Neuronal stem cell (in vitro differentiated cells): ENCODE measurements around the gene WDFY3.
"Not testable (repeated sequence)": the region's sequence is repeated elsewhere in the genome, so short reads cannot be mapped to it uniquely, and the experiment has no call there.

Experiments
- DNase-seq: peaks from one replicate; pipeline ENCODE4 v3.0.0-alpha.2; 2013; ENCODE audit warnings: low spot score
- H2AFZ ChIP-seq: one replicate; pipeline ENCODE4 v1.6.1; 2013; ENCODE audit warnings: mild to moderate bottlenecking, low read length, inconsistent platforms
- H2AK5ac ChIP-seq: 2 replicates; pipeline ENCODE4 v1.6.1; 2013; ENCODE audit warnings: low read depth, mild to moderate bottlenecking, inconsistent platforms, low read length, moderate library complexity, mixed read lengths
- H2BK120ac ChIP-seq: 2 replicates; pipeline ENCODE4 v1.6.1; 2013; ENCODE audit warnings: low read depth, mild to moderate bottlenecking, inconsistent platforms, low read length, moderate library complexity, mixed read lengths
- H2BK12ac ChIP-seq: one replicate; pipeline ENCODE4 v1.6.1; 2013; ENCODE audit warnings: low read length, inconsistent platforms
- H2BK15ac ChIP-seq: 2 replicates; pipeline ENCODE4 v1.6.1; 2013; ENCODE audit warnings: mild to moderate bottlenecking, low read length, inconsistent platforms, mixed read lengths
- H2BK5ac ChIP-seq: one replicate; pipeline ENCODE4 v1.6.1; 2013; ENCODE audit warnings: inconsistent platforms, mild to moderate bottlenecking, low read length, moderate library complexity
- H3K14ac ChIP-seq: one replicate; pipeline ENCODE4 v1.6.1; 2013; ENCODE audit warnings: low read length, inconsistent platforms
- H3K18ac ChIP-seq: 2 replicates; pipeline ENCODE4 v1.6.1; 2013; ENCODE audit warnings: low read length, inconsistent platforms
- H3K23ac ChIP-seq: 2 replicates; pipeline ENCODE4 v1.6.1; 2013; ENCODE audit warnings: low read depth, mild to moderate bottlenecking, mixed read lengths, low read length, inconsistent platforms; ENCODE audit not compliant: poor library complexity
- H3K27ac ChIP-seq: replicated peaks from 3 replicates; pipeline ENCODE4 v1.5.1; 2013; ENCODE audit warnings: low read length, inconsistent platforms
- H3K27me3 ChIP-seq, 3 experiments: 2 replicates each; pipeline ENCODE4 v1.6.1; 2013; ENCODE audit warnings: low read length in 3 of 3, mild to moderate bottlenecking in 2 of 3, inconsistent platforms in 1 of 3, low read depth in 1 of 3, mixed read lengths in 1 of 3, moderate library complexity in 1 of 3; ENCODE audit not compliant: control insufficient read depth in 3 of 3, insufficient read depth in 3 of 3
- H3K36me3 ChIP-seq, 2 donors: replicated peaks in 1 of 2; 2 replicates each; pipeline ENCODE4 v1.6.1; 2013; ENCODE audit warnings: low read length in 2 of 2; ENCODE audit not compliant: control insufficient read depth in 2 of 2, insufficient read depth in 2 of 2
- H3K4ac ChIP-seq: 2 replicates; pipeline ENCODE4 v1.6.1; 2013; ENCODE audit warnings: inconsistent platforms, mild to moderate bottlenecking, low read length, moderate library complexity
- H3K4me1 ChIP-seq, 2 donors: 1 replicate in 1 of 2; 2 replicates in 1 of 2; pipeline ENCODE4 v1.6.1; 2013; ENCODE audit warnings: low read length in 2 of 2, low read depth in 1 of 2; ENCODE audit not compliant: control insufficient read depth in 2 of 2, insufficient read depth in 1 of 2
- H3K4me2 ChIP-seq: one replicate; pipeline ENCODE4 v1.6.1; 2013; ENCODE audit warnings: mild to moderate bottlenecking, low read length, inconsistent platforms; ENCODE audit not compliant: insufficient read depth, poor library complexity, severe bottlenecking
- H3K4me3 ChIP-seq, 2 donors: 2 replicates each; pipeline ENCODE4 v1.5.1; 2013; ENCODE audit warnings: low read length in 2 of 2, mild to moderate bottlenecking in 2 of 2, inconsistent platforms in 1 of 2, moderate library complexity in 1 of 2
- H3K79me1 ChIP-seq: one replicate; pipeline ENCODE4 v1.6.1; 2013; ENCODE audit warnings: low read depth, mild to moderate bottlenecking, inconsistent platforms, low read length, moderate library complexity
- H3K9ac ChIP-seq: one replicate; pipeline ENCODE4 v1.6.1; 2013; ENCODE audit warnings: mild to moderate bottlenecking, low read depth, low read length, inconsistent platforms; ENCODE audit not compliant: poor library complexity
- H3K9me3 ChIP-seq, 2 donors: replicated peaks in 1 of 2; 2 replicates each; pipeline versions ENCODE3 to v1.6.1; 2013; ENCODE audit warnings: low read length in 2 of 2, mild to moderate bottlenecking in 2 of 2, inconsistent platforms in 1 of 2, low read depth in 1 of 2, mixed read lengths in 1 of 2, moderate library complexity in 1 of 2; ENCODE audit not compliant: control insufficient read depth in 2 of 2, insufficient read depth in 1 of 2
- H4K8ac ChIP-seq: one replicate; pipeline ENCODE4 v1.6.1; 2013; ENCODE audit warnings: low read depth, mild to moderate bottlenecking, inconsistent platforms, low read length, moderate library complexity
- H4K91ac ChIP-seq: one replicate; pipeline ENCODE4 v1.6.1; 2013; ENCODE audit warnings: low read length, low read depth, mild to moderate bottlenecking, inconsistent platforms; ENCODE audit not compliant: poor library complexity
- WGBS, 2 donors: extraction: QIAGEN DNeasy Blood & Tissue Kit; methylation state at CpG; one replicate each; pipeline ENCODE4 v1.1.7; 2013; ENCODE audit warnings: missing lambda C conversion rate in 2 of 2, mixed read lengths in 1 of 2; ENCODE audit not compliant: insufficient read length in 2 of 2, insufficient replicate concordance in 1 of 2; ENCODE audit errors: extremely low coverage in 2 of 2; 5-methylcytosine and 5-hydroxymethylcytosine counted together

The WDFY3 gene

GRCh38 chr4:84669201-84669600 lies 297.3 kb downstream of the WDFY3 start:
- Histone ChIP-seq H3K79me1 (no peaks in the 10 kb centered on the region), H2BK12ac (no peak overlapping the region), H3K9me3 (peaks cover 0 to 11% of the 10 kb centered on the region in 2 donors), H3K27me3 (no peaks in the 10 kb centered on the region), H3K27ac (no peak overlapping the region), H3K4me3 (no peak overlapping the region), H2AFZ (no peak overlapping the region), H3K23ac (no peak overlapping the region), H3K18ac (no peak overlapping the region), H3K14ac (no peak overlapping the region), H2BK15ac (no peak overlapping the region), H3K4me1 (no peaks in the 10 kb centered on the region), H3K4ac (no peak overlapping the region), H4K91ac (no peak overlapping the region), H2BK120ac (no peak overlapping the region), H3K4me2 (no peak overlapping the region), H2AK5ac (no peak overlapping the region), H2BK5ac (no peak overlapping the region), H3K36me3 (peaks cover 0 to 83% of the 10 kb centered on the region in 2 donors), H4K8ac (no peak overlapping the region), H3K9ac (no peak overlapping the region)
- DNase-seq, result no peak
- WGBS, 2 donors, result no CpG with 5 or more reads among the region's 1 CpG

- H3K4me2 ChIP-seq, result no peak overlapping the region
- H3K9ac ChIP-seq, result no peak overlapping the region
- H4K8ac ChIP-seq, result no peak overlapping the region
- H3K23ac ChIP-seq, result no peak overlapping the region
- no CpG with 5 or more reads among the region's 1 CpG for WGBS, 2 donors
- H4K91ac ChIP-seq, result no peak overlapping the region
- no peak for DNase-seq
- H3K9me3 ChIP-seq, result peaks cover 0 to 11% of the 10 kb centered on the region in 2 donors
- no peak overlapping the region for H3K18ac ChIP-seq
- H3K14ac ChIP-seq, result no peak overlapping the region
- H2AFZ ChIP-seq, result no peak overlapping the region
- no peak overlapping the region for H2BK15ac ChIP-seq
- no peak overlapping the region for H3K4ac ChIP-seq
- H2AK5ac ChIP-seq, result no peak overlapping the region
- H3K27me3 ChIP-seq, result no peaks in the 10 kb centered on the region
- no peaks in the 10 kb centered on the region for H3K79me1 ChIP-seq
- no peaks in the 10 kb centered on the region for H3K4me1 ChIP-seq
- no peak overlapping the region for H2BK5ac ChIP-seq
- no peak overlapping the region for H2BK120ac ChIP-seq
- H2BK12ac ChIP-seq, result no peak overlapping the region
- no peak overlapping the region for H3K27ac ChIP-seq
- H3K36me3 ChIP-seq, result peaks cover 0 to 55% of the 10 kb centered on the region in 2 donors
- no peak overlapping the region for H3K4me3 ChIP-seq
Measured at GRCh38 chr4:84666439-84666838, 300.1 kb downstream of the WDFY3 start.

GRCh38 chr4:84664767-84665166 lies 301.7 kb downstream of the WDFY3 start:
- not testable (repeated sequence) for H2BK120ac ChIP-seq, DNase-seq, H4K8ac ChIP-seq, H2AK5ac ChIP-seq, H3K79me1 ChIP-seq, H4K91ac ChIP-seq, H3K18ac ChIP-seq, H2BK12ac ChIP-seq, H2BK5ac ChIP-seq, H2BK15ac ChIP-seq, H3K27ac ChIP-seq, H3K4ac ChIP-seq, H3K4me2 ChIP-seq, H3K14ac ChIP-seq, H3K23ac ChIP-seq, H2AFZ ChIP-seq, H3K9ac ChIP-seq, H3K27me3 ChIP-seq, H3K4me3 ChIP-seq, H3K4me1 ChIP-seq
- Histone ChIP-seq H3K9me3 (peaks cover 0 to 11% of the 10 kb centered on the region in 2 donors), H3K36me3 (peaks cover 0 to 40% of the 10 kb centered on the region in 2 donors)
- WGBS, 2 donors, result no CpG with 5 or more reads among the region's 19 CpGs

- H3K27ac ChIP-seq, result no peak overlapping the region
- no peak overlapping the region for H4K8ac ChIP-seq
- H3K14ac ChIP-seq, result no peak overlapping the region
- no peak overlapping the region for H3K4me3 ChIP-seq
- H2BK120ac ChIP-seq, result no peak overlapping the region
- H4K91ac ChIP-seq, result no peak overlapping the region
- no peak overlapping the region for H2BK5ac ChIP-seq
- DNase-seq, result no peak
- H3K9me3 ChIP-seq, result peaks cover 0 to 14% of the 10 kb centered on the region in 2 donors
- peaks cover 0 to 6% of the 10 kb centered on the region in 2 donors for H3K36me3 ChIP-seq
- H2BK15ac ChIP-seq, result no peak overlapping the region
- no peak overlapping the region for H3K23ac ChIP-seq
- H3K27me3 ChIP-seq, result no peaks in the 10 kb centered on the region
- H2AK5ac ChIP-seq, result no peak overlapping the region
- no peaks in the 10 kb centered on the region for H3K79me1 ChIP-seq
- H3K4ac ChIP-seq, result no peak overlapping the region
- no peak overlapping the region for H2AFZ ChIP-seq
- H3K4me2 ChIP-seq, result no peak overlapping the region
- WGBS, 2 donors, result no CpG with 5 or more reads among the region's 4 CpGs
- no peak overlapping the region for H3K18ac ChIP-seq
- H2BK12ac ChIP-seq, result no peak overlapping the region
- H3K4me1 ChIP-seq, result peaks cover 3 to 6% of the 10 kb centered on the region in 2 donors
- H3K9ac ChIP-seq, result no peak overlapping the region
Measured at GRCh38 chr4:84661191-84661939, 305.1 kb downstream of the WDFY3 start.
